Right renal pelvis (tissue), 4 donors: ENCODE data around the gene NCKIPSD. TPM values are rescaled to one million over a fixed set of nuclear protein-coding genes. Genes with fewer than 3 reads are reported as not detected.

Experiments
- DNase-seq, 4 donors: peaks; one replicate each; pipeline ENCODE4 v3.0.0-alpha.2; 2013; ENCODE audit warnings: low read depth in 4 of 4, low spot score in 3 of 4, missing footprints in 1 of 4
- polyA plus RNA-seq, 4 donors: library from polyadenylated mRNA; unstranded; fragments of 120-200 nt; gene quantifications; one replicate each; pipeline ENCODE4 v1.2.1, GENCODE V29; 2013; ENCODE audit not compliant: insufficient read length in 4 of 4

NCKIPSD gene
- polyA plus RNA-seq, 4 donors: 13.8 to 22.2 (median 18.0) TPM

DNA sequence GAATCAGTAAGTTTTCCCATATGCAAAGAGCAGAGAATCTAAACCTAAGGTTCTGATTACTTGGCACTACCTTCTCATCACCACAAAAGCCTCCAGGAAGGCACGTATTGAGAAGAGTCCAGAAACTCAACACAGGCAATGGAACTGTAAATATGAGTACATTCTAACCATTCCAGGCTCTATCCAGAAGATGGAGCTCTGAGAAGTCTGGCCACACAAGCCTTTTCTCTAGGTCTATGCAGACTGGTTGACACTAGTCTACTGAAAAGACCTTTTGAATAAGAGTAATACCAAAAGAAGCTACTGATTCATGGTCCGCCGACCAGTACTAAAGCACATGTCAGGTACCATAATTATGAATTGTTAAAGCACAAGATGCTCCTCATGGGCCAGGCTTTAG, 12.2 kb upstream of the NCKIPSD start:
- no peak for DNase-seq

DNA sequence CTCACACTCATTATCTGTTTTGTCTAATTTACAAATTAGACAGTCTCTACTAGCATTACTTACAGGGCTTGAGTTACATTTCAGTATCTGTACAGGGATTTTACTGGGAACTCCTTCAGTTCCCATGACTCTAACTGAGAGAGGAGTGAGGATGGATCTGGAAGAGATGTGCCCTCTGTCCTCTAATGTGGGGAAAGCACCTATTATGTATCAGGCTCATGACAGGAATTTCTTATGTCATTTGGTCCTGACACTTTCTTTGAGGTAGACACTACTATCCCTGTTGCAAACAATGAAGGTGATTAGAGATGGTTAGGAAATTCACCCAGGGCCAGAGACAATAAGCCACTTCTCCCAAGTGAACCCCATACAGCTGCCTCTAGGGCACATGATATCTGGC, 10.9 kb upstream of the NCKIPSD start:
- DNase-seq: no peak

DNA sequence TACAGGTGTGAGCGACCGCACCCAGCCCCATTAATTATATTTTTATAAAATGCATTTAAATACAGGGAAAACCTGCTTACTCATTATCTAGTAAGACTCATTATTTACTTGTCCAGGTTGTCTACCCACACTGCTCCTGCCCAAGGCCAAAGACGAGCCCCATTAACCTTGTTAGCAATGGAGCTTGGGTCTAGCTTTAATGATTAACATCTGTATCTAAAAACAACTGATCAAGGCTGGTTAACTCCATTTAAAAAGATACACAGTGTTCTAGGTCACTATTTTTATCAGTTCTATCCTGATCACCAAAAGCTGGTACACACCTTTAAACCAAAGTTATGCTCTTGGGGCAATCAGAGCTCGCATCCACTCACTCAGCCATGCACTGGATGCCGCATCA, 10.4 kb upstream of the NCKIPSD start:
- DNase-seq: no peak

DNA sequence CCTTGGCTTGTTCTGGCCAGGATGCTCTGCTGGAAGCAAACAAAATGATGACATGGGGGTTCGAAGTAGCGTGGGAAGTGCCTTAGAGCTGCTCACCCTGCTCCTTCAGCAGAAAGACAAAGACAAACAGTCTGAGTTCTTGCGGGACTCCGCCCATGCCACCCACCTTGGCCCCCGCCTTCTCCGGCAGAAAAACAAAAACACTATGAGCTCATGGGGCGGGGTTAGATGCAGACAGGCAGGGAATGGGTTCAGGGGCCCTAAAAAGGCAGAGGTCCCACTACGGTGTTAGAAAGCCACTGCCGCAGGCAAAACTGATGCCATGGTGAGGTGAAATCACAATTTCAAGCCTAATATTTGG, 9.7 kb upstream of the NCKIPSD start:
- DNase-seq: no peak

DNA sequence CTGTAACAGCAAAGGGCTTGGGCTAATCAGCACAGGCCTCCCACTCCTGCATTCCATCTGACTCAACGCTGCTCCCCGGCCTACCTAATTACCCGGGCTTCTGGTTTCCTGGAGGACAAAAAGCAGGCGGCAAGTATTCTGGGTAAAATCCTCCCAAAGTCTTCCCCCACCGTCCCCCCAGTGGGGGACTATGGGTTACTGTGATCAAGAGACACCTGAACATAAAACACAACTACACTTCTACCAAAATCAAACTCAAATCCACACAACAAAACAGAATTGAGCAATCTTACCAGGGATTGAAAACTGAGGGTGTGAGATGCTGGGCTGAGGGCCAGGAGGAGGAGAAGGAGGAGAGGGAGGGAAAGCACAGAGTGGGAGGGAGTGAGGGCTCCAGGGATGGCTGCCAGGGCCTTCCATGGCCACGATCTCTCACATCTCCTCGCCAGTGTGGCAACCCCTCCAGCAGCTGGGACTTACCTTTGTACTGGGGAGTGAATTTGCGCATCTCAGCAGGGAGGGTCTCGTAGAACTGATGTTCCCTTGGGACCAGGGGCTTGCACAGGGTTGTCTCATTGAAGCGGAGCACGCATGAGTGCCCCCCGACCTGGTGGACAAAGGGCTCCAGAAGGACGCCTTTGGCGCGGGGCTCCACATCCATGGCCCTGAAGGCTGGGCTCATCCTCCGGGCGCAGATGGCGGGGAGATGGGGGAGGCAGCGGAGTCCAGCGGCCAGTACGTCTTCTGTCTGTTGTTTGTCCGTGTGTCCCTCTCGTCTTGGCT, 9.1 kb upstream of the NCKIPSD start:
- no peak for DNase-seq

DNA sequence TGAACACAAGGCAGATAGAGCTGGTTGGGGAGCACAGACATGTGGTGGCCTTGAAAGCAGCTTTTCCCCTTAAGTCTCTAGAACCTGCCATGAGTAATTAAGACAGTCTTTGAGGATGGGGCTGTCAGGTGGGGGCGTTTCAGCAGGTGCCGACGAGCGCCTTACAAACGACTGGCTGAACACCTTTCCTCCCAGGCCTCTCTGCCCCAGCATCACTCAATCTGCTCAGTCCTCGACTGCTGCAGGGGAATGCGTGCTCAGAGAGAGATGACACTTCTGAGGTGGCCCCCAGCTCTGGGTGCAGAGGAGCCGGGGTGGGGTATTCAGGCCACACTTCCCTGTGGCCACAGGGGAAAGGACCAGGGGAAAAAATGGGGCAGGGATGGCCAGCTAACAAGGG, 8.1 kb upstream of the NCKIPSD start:
- no peak for DNase-seq

DNA sequence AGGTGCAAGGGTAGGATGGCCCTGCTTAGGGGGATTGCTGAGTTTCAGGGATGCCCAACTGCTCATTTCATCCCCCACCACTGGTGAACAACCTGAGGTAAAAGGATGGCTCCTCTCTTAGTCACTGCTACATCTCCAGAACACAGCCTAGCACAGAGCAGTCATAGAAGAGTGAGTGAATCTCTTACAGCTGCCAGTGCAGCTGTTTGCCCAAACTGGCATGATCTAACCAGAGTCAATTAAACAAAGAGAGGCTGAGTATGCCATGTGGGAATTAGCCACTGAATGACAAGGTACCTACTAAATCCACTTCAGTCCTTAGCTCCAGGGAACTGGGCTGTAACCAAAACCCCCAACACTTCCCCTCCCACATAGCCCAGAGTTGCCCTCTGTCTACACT, 6.8 kb upstream of the NCKIPSD start:
- DNase-seq: no peak

DNA sequence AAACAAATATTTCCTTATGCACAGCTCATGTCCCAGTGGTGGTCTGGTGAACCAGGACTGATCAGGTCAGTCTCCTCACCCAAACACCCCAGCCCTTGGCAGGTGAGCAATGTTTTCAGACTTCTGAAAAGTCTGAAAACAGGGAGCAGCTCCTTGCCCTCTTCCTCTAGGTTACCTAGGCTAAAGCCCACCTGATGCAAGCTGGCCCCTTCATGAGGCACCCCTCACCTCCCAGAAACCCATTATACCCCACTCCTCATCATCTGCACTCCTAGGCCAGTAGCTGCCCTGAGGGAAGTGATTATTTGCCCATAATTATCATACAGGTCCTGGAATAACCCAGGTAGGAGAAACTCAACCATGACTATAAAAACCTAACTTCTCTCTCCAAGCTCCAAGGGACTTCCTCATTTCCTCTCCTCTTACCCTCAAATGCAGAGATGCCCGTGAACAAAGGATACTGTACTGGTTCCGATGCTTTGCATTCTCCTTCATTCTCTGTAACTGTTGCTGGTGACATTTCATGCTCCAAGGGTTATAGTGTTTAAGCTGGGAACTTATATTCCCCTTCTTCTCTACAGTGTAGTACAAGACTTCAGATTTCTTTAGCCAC, 5.2 kb upstream of the NCKIPSD start:
- DNase-seq: no peak

DNA sequence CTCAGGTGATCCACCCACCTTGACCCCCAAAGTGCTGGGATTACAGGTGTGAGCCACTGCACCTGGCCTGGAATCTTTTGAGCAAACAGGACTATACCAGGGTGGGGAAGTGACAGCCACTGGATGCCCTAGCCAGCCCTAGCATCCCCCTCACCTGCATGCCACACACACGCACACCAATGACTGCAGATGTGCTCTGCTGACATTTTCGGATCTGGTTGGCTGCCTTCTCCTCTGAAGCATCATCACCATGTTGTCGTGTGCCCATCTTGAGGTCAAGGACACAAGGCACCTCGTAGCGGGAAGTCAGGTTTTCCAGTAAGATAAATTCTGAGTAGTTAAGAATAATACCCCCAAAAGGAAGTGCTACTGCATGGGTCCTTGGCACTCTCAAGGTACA, 3.7 kb upstream of the NCKIPSD start:
- no peak for DNase-seq

DNA sequence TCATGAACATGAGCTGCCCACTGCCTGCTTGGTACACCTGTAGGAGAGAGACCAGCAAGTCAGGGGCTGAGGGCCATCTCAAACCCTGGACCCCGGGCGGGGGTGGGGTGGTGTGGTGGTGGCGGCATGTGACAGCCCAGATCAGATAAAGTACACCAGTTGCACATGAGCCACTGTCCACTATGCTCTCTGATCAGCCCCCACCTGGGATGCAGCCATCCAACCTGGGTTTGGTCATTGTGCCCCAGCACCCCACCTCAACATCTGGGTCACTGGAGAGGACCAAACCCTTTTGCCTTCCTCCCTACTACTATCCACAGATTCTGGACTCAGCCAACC, 3.0 kb upstream of the NCKIPSD start:
- no peak for DNase-seq

DNA sequence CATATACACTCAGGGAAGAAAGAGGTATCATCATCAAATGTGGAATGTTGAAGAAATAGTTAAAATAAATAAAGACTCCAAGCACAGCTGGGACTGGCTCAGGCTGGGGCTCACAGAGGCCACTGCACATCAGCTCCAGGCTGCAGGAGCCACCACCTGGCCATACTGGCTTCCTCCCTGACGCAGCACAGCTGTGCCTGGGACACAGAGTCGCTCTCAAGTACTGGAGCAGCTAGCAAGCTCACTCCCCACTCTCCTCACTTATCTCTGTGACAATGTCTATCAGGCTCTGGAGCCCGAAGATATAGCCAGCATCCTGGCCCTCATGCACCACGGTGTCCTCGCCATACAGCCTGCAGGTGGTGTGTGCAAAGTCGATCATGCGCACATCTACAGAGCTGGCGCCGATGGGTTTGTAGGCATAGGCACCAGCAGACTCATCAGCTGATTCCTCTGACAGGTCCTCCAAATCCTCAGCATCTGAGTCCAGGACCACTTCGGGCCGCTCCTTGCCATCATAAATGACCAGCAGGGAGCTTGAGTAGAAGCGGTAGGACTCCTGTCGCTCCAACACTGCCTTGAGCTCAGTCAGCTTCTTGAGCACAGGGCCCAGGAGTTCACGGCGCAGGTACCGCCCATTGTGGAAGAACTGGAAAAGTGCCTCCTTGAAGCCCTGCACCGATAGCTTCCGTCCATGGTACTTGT, 2.5 kb upstream of the NCKIPSD start:
- DNase-seq: no peak

DNA sequence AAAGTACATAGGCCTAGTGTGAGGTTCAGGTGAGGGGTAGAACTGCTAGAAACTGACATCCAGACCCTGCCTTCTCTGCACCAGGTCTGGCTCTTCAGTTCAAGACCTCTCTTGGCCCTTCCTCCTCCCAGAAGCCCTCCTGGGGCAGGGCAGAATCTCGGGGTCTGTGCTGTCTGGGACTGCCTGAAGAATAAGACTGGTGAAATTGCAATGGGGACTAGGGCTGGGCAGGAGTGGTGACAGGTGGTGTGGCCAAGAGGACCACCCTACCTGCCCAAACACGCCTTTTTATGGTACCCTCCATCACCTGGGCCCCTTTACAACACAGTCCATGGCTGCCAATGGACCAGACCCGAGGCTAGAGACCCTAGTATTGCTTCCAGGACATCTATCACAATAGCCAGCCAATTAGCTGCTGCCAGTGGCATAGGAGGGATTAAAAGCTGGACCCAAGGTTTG, 1.5 kb upstream of the NCKIPSD start:
- no peak for DNase-seq

DNA sequence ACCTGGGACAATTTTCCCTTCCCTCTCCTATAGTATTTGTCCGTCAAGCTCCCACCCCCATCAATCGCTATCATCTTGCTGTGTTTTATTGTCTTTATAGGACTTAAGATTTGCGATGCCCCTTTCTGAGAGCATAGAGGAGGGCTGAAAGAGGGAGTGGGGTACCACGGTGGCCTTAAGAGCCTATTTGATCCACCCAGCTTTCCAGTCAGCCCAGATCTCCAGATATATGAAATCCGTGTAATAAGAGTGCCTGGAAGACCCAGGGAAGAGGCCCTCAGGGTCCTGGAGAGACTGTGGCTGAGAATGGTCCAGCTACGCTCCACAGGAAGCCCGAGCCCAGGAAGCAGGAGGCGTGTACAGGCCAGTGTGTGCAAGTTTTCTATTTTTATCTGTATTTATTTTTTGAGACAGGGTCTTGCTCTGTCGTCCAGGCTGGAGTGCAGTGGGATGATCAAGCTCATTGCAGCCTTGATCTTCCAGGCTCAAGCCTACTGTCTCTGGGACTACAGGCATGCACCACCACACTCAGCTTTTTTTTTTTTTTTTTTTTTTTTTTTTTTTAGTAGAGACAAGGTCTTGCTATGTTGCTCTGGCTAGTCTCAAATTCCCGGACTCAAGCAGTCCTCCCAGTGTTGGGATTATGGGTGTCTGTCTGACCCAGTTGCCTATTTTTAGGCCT, 964 bp upstream of the NCKIPSD start:
- DNase-seq: no peak

DNA sequence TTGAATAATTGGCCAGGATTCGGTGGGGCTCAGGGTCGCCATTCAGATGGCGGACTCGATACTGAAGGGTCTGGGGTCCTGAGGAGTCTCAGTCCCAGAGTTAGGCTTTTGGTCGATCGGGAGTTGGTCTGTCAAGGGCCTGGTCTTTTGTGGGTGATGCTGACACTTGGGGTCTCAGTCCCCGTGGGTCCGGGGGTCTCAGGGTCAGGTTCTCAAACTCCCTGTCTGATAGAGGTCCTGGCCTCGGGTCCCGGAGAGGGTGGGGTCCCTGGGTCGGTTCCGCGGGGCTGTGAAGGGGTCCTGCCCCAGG, 467 bp downstream of the NCKIPSD start:
- no peak for DNase-seq

DNA sequence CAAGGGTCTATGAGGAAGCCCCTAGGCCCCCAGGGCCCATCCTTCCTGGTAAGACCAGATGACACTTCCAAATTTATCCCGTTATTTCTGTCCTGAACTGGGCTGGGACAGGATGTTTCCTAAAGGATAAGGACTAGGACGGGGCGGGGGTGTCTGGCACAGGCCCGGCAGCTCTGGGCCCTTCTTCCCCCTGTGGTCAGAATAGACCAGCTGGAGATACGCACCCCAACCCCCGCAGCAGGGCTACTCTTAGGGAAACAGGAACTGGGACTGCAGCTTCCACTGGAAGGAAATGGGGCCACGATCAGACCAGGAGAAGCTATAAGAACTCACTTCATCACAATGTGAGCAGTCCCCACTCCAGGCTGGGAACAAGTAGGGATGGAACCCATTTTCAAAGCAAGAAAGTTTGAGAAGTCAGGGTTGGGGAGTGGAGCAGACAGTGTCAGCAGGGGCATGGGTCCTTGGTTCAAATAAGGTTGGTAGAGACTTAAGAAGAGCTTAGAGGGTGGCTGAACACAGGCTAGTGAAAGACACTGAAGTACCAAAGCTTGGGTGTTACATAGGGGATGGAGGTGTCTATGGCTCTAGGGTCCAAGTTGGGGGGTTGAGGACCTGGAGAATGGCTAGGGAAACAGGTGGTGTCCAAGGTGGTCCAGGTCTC, 1.1 kb downstream of the NCKIPSD start:
- DNase-seq: no peak

DNA sequence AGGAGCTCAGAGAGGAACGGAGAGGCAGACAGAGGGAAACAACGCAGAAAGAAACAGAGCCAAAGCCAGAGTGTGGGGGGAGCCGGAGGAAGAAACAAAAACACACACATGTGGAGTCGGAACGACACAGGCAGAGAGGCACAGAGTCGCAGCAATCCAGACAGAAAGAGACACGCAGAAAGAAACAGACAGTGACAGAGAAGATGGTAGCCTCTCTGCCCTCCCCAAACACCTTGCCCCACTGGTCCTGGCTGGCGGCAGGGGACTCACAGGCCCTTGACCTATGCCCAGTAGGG, 1.7 kb downstream of the NCKIPSD start:
- no peak for DNase-seq

DNA sequence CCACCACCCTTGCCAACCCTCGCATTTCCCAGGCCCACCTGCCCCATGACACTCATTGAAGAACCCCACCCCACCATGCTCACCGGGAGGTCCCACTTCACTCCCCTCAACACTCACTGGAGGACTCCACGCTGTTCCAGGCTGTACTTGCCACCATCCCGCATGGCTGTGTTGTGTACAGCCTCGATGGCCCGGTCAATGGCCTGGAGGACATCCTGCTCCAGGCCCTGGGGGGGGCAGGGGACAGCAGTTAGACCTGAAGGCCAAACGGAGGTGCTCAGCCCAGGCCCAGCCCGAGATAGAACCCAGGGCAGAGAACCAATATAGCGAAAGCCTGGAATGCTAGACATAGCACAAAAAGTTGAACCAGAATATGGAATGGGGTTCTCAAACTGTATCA, 2.9 kb downstream of the NCKIPSD start:
- no peak for DNase-seq

DNA sequence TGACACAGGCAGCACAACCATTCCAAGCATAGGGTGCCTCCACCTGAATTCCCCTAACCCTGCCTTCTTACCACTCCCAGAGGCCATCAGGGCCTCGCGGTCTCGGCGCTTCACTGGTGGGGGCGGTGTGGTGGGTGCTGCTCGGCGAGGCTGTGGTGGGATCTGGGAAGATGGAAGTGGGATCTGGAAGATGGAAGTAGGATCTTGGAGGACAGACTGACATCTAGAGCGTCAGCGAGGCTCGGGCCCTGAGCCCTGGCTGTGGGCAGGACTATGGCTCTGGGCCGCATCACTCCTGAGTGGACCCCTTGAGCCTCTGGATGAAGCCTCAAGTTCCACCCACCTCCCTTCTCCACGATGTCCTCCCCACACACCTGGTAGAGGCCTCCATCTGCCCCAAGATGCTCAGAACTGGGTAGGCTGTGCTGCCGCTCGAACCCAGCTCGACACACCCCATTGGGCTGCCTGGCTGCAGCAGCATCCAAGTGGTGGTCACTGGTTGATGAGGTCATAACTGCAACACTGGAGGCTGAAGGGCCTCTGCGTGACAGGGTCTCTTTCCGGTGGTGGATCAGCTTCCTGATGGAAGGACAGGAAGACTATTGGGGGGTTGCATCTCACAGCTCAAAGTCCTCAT, 3.6 kb downstream of the NCKIPSD start:
- no peak for DNase-seq

DNA sequence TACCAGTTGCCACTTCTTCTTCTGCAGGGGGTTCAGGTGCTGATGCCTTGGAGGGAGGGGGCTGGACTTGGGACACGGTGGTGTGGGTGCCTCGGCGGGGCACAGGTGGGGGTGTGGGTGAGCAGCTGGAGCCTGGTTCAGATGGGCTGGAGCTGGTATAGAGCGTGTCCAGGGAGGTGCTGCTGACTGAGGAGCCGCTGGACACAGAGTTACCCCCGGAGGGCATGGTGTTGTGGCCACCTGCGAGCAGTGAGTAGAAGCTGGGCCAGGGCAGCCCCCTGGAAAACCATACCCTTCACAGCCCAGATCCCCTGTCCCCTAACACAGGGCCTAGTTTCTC, 4.2 kb downstream of the NCKIPSD start:
- no peak for DNase-seq

DNA sequence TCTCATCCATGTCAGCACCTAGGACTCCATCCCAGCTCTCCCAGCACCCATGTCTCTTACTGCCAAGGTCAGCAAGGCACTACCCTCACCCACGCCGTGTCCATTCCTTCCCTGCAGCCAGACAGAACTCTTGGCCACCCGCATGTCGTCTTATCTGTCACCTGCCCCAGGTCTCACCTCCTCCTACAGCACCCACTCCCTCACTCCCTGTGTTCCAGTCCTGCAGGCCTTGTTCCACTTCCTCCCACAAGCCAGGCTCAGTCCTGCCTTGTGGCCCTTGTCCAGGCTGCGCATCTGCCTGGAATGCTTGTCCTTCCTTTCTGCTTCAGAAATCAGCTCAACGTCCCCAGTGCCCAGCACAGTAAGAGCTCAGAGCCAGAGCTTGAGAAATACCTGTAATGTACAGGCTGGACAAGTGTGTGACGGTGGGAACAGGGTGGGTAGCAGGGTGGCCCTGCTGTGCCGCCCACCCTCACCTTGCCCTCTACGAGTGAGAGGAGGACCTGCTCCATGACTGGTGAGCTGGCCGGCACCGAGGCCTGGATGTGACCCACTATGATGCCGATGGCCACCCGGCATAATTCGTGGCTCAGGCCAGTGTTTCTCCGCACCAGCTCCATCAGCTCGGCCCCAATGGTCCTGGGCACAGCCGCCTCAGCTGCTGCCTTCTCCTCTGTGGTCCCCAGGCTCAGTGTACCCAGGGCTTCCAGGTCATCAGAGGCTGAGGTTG, 4.7 kb downstream of the NCKIPSD start:
- no peak for DNase-seq
